Stomach (tissue), 4 donors: ENCODE results near the gene ARHGEF10L.

Experiments
- CTCF ChIP-seq, 7 experiments: fragments of 450-650 bp in 4 of 7; fragments of 200-600 bp in 3 of 7; sonication (generic) in 3 of 7; IDR thresholded peaks; one replicate each; pipeline ENCODE4 v1.5.1; 2016 to 2019; ENCODE audit warnings: antibody characterized with exemption in 7 of 7, control low read depth in 2 of 7, mild to moderate bottlenecking in 1 of 7
- EP300 ChIP-seq: sonication (generic); formaldehyde crosslinking; IDR thresholded peaks from one replicate; pipeline ENCODE4 v1.6.1; 2017; ENCODE audit warnings: antibody characterized with exemption
- POLR2A ChIP-seq, 4 donors: fragments of 450-650 bp; IDR thresholded peaks; one replicate each; pipeline ENCODE4 v1.6.1; 2016; ENCODE audit warnings: antibody characterized with exemption in 4 of 4, control low read depth in 2 of 4, mild to moderate bottlenecking in 1 of 4, moderate library complexity in 1 of 4

GRCh38 chr1:17630986-17631385 lies 91.5 kb downstream of the ARHGEF10L start:
- TF ChIP-seq CTCF (IDR thresholded peaks at IDR 0.05) (no peak), POLR2A (IDR thresholded peaks at IDR 0.05) (no peak), EP300 (no peak)
